Measurements from ENCODE around the gene RBMXL3. TPM values are rescaled to one million over a fixed set of nuclear protein-coding genes. Genes with fewer than 3 reads are reported as not detected.

RBMXL3 gene
- polyA plus RNA-seq, 1 experiment: not detected

- Histone ChIP-seq H3K27ac (ENCODE audit: low read depth, low read length) (no peak overlapping the region), H3K9me3 (ENCODE audit: control insufficient read depth, insufficient read depth, low read length) (no peaks in the 10 kb centered on the region), H3K4me3 (ENCODE audit: low read depth, low read length) (no peak overlapping the region), H3K27me3 (ENCODE audit: control insufficient read depth, insufficient read depth, low read length) (no peaks in the 10 kb centered on the region)
- DNase-seq (ENCODE audit: low read depth, low spot score): peak; percentile 2
- ChIA-PET CTCF (no interaction called here), POLR2A (no interaction called here)
- TF ChIP-seq CTCF (IDR thresholded peaks at IDR 0.05; ENCODE audit: low read depth, low read length): no peak
Observed at GRCh38 chrX:115177932-115178331, 11.3 kb upstream of the RBMXL3 start.

GRCh38 chrX:115178473-115178872, 10.7 kb upstream of the RBMXL3 start:
- ChIA-PET POLR2A (no interaction called here), CTCF (no interaction called here)
- Histone ChIP-seq H3K27me3 (ENCODE audit: control insufficient read depth, insufficient read depth, low read length) (no peaks in the 10 kb centered on the region), H3K9me3 (ENCODE audit: control insufficient read depth, insufficient read depth, low read length) (no peaks in the 10 kb centered on the region), H3K27ac (ENCODE audit: low read depth, low read length) (no peak overlapping the region), H3K4me3 (ENCODE audit: low read depth, low read length) (no peak overlapping the region)
- DNase-seq (ENCODE audit: low read depth, low spot score): no peak
- TF ChIP-seq CTCF (IDR thresholded peaks at IDR 0.05; ENCODE audit: low read depth, low read length): no peak

- ChIA-PET CTCF (no interaction called here), POLR2A (no interaction called here)
- Histone ChIP-seq H3K27ac (ENCODE audit: low read depth, low read length) (no peak overlapping the region), H3K9me3 (ENCODE audit: control insufficient read depth, insufficient read depth, low read length) (no peaks in the 10 kb centered on the region), H3K4me3 (ENCODE audit: low read depth, low read length) (no peak overlapping the region), H3K27me3 (ENCODE audit: control insufficient read depth, insufficient read depth, low read length) (no peaks in the 10 kb centered on the region)
- TF ChIP-seq CTCF (IDR thresholded peaks at IDR 0.05; ENCODE audit: low read depth, low read length): no peak
- peak; percentile 7 for DNase-seq (ENCODE audit: low read depth, low spot score)
Observed at GRCh38 chrX:115183980-115184379, 5.2 kb upstream of the RBMXL3 start.

- H3K27me3 ChIP-seq (ENCODE audit: control insufficient read depth, insufficient read depth, low read length): no peaks in the 10 kb centered on the region
- TF ChIP-seq CTCF (IDR thresholded peaks at IDR 0.05; ENCODE audit: low read depth, low read length): no peak
- peaks cover 34% of the 10 kb centered on the region for H3K9me3 ChIP-seq (ENCODE audit: control insufficient read depth, insufficient read depth, low read length)
- H3K27ac ChIP-seq (ENCODE audit: low read depth, low read length): no peak overlapping the region
- no peak overlapping the region for H3K4me3 ChIP-seq (ENCODE audit: low read depth, low read length)
- POLR2A ChIA-PET: no interaction called here
- CTCF ChIA-PET: no interaction called here
- no peak for DNase-seq (ENCODE audit: low read depth, low spot score)
Observed at GRCh38 chrX:115189646-115190635, 731 bp downstream of the RBMXL3 start.
